ENCODE data around the gene SKOR1.

The SKOR1 gene

GRCh38 chr15:67820122-67820991 lies 5.0 kb upstream of the SKOR1 start:
- no peak for DNase-seq

DNA sequence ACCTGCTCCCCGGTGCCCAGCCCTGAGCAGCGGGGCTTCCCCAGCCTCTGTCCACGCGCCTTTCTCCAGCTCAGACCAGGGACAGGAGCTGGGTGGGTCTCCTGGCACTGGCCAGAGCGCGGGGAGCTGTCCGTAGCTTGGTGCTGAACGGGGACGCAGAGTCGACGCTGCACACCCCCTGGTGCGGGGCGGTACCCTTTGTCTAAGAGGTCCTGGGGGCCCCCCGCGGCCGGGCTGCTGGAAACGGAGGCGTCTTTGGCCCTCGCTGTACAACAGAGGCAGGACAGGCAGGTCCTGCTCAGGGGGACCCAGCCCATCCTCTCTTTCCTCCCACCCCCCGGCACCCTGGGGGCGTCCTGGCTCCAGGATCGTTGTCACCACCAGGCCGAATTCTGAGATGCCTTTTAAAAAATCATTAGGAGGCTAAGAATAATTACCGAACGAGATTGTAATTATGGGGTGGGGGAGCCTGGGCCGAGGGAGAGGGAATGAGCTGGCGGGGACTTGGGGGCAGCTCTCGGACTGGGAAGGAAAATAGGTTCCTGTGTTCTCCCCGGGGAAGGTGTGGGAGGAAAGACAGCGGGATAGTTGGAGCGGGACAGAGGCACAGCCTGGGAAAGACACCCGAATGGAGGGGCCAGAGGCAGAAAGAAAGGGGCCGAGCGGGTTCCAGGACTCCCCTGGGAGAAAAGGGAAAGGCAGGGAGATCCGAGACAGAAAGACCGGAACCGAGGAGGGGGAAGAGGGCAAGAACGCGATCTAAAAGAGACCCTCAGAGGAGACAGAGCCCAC lies 4.1 kb upstream of the SKOR1 start:
- DNase-seq: no peak

DNA sequence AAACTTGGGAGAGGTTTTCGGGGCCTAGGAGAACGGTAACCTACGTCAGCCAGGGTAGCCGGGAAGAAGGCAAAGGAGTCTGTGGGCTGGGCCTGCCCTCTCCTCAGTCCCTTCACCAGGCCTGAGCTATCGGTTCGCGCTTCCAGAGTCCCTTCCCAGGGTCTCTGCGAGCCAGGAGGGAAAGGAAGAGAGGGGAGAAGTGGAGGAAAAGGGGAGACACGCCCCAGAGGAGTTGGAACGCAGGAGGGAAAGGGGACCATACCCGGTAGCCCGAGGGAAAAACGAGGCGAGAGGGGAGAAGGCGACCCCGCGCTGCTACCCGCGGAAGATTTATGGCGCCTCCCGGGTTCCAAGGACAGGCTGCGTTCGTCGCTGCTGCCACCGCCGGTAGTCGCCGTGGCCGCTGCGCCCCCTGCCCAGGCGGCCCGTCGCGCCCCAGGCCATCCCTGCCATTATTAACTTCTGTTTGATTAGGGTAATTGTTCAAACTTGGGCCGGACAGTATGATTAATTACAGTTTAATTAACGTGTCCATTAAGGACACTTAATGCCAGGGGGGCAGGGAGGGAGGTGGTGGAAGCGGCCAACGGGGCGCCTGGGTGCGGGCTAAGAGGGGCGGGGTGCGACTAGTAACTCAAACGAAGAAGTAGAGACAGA lies 3.4 kb upstream of the SKOR1 start:
- DNase-seq: no peak

DNA sequence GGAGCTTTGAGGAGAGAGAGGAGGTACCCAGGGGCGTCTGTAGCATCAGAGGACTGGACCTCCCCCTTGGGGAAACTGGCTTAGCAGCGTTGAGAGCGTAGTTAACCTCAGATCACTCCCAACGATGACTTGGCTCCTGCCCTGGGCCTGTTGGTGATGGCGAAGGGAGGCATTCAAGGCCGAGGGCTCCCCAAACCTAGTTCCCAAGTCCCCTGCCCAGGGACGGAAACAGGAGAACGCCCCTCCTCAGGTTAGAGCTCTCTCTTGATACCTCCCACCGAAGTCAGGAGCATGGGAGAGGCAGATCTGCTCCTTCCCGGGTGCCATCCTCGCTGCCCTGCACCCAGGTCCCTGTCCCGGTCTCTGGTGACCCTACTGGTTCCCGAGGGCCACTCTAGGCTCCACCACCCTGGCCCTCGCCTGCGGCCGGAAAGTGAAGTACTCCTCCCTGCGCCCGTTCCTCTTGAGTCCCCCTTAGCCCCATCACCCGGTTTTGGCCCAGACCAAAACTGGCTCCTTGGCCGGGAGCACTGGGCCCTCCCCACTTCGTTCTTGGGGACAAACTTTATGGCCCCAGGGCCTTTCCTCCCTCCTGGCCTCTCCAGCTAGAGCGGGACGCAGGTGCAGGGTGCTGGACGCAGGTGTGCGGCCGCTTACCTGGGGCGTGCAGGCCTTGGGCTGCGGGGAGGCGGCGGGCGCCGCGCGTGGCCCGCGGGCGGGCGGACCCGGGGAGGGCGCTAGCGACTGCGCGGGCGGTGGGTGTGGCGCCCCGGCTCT lies 2.6 kb upstream of the SKOR1 start:
- DNase-seq: no peak

DNA sequence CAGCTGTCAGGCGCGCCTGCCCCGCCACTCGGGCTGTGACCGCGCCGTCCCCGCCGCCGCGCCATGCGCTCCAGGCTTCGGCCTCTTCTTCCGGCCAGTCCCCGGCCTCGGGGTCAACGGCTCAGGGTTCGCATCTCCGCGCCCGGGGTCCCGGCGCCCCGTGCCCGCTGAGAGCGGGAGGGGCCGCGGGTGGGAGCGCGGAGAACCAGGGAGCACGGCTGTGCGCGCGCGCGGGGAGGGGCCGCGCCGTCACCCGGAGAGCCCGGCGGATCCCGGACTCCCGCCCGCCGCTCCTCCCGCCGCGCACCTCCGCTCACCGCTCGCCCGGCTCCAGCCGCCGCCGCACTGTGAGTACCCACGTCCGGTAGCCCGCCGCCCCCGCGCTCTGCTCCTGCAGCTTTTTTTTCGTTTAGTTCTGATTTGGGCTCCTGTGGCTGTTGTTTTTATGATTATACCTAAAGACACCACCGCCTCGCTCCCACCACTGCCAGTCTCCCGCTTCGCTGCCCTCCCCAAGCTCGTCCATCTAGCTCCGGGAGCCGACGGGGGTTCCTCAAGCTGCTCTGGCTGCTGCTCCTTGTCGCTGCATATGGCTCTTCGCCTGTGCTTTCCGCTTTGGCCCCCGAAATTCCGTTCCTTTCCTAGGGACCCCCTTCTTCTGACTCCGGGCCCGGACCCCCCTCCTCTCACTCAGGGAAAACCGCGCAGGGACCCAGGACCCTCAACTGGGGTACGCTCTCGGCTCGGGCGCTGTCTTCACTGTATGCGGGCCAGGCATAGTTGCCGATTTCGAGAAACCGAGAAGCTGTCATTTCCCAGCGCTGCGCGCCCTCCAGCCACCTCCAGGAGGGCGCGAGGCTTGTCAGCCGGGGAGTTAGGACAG lies 1.8 kb upstream of the SKOR1 start:
- no peak for DNase-seq

GRCh38 chr15:67824197-67824968 lies 926 bp upstream of the SKOR1 start:
- DNase-seq: no peak

DNA sequence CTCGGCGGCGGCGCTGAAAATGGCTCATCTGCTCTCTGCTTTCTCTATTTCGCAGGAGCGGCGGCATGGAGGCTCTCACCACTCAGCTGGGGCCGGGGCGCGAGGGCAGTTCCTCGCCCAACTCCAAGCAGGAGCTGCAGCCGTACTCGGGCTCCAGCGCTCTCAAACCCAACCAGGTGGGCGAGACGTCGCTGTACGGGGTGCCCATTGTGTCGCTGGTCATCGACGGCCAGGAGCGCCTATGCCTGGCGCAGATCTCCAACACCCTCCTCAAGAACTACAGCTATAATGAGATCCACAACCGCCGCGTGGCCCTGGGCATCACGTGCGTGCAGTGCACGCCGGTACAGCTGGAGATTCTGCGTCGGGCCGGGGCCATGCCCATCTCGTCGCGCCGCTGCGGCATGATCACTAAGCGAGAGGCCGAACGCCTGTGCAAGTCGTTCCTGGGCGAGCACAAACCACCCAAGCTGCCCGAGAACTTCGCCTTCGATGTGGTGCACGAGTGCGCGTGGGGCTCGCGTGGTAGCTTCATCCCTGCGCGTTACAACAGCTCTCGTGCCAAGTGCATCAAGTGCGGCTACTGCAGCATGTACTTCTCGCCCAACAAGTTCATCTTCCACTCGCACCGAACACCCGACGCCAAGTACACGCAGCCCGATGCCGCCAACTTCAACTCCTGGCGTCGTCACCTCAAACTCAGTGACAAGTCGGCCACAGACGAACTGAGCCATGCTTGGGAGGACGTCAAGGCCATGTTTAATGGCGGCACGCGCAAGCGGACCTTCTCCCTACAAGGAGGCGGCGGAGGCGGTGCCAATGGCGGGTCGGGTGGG lies 790 bp downstream of the SKOR1 start:
- DNase-seq: no peak

- DNase-seq: no peak
These were observed 1.6 kb downstream of the SKOR1 start for GRCh38 chr15:67826717-67827561.

- no peak for DNase-seq
These were observed 2.4 kb downstream of the SKOR1 start for GRCh38 chr15:67827562-67828277.

DNA sequence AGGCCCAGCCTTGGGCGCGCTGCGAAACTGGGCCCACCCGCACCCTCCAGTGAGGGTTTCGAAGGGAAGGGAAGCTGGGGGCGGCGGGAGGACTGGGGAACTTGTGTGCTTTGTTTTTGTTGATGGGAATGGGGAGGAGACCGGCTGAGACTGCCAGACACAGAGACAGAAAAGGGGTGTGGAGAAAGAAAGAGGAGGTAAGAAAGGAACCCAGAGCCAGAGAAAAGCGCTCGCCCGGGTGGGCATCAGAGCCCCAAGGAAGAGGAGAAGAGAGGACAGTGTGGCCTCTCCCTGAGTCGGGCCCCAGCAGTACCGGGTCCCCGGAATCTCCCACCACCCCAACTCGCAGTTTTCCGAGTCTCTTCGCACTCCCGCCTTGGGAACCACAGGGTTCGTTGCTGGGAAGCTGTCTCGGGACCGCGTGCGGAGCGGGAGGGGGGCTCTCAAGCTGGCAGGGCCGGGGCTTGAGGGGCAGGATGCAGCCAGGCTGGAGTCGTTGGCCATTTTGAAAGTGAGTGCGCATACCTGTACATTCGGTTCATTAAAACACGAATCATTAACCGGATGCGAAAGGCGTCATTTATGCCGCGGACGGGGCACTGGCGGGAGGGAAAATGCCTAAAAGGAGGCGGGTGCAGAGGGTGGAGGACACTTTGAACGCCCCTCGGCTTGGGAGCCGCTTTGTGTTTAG lies 3.1 kb downstream of the SKOR1 start:
- no peak for DNase-seq

GRCh38 chr15:67828969-67829646 lies 3.8 kb downstream of the SKOR1 start:
- no peak for DNase-seq

DNA sequence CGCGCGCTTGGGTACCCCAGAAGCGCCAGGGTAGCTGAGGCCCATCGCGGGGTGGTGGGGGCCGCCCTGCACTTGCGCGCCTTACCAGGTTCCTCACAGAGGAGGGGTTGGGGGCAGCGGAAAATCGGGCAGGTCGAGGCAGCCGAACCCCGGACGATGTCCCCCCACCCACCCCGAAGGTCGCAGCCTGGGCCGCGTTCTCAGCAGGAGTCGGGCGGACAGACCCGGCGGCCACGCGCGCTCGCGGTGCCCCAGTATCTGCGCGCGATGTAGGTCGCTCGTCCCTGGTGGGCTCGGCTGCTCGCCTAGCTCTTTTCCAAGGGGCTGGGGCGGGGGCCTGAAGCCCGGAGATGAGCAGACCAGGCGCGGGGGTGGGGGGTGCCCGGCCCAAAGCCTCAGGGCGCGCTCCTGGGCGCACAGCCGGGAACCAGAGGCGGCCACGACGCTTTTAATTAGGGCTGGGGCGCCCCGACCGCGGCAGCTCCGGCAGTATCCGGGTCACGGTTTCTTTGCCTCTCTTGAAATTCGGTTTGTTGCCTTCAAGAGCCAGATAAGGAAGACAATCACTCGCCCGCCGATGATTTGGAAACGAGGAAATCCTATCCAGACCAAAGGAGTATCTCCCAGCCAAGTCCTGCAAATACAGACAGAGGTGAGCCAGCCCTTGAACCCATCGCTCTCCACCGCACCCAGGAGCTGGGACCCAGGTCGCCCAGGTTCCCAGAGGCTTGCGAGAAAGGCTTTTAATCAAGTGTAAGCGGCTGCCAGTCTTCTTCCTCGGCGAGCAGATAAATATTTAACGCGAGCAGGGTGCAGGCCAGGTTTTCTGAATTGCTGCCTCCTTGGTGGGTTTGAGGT lies 4.6 kb downstream of the SKOR1 start:
- no peak for DNase-seq

GRCh38 chr15:67831363-67831762 lies 6.1 kb downstream of the SKOR1 start:
- no peak for DNase-seq

DNA sequence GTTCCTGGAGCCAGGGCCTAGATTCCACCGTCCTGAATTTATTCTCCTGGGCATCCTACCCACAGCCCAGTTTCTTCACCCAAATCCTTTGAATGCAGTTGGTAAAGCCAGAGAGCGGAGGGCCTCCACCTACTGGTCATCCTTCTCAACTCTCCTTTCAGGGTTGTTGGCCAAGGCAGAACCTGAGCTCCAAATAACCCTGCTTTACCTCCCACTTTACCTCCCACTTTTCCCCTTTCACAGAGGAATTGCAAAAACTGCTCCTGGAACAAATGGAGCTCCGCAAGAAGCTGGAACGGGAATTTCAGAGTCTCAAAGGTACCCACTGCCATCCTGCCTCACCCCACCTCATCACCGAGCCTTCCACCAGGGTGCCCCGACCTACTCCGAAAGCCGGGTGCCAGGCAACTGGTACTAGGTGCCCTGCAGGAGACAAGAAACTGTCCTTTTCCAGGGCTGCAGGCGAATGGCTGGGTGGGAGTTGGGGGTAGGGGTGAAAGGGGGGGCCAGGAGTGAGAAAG lies 6.8 kb downstream of the SKOR1 start:
- DNase-seq: no peak

GRCh38 chr15:67832897-67833709 lies 7.8 kb downstream of the SKOR1 start:
- no peak for DNase-seq
